ENCODE data around the gene AKT3. TPM values are rescaled to one million over a fixed set of nuclear protein-coding genes. Genes with fewer than 3 reads are reported as not detected.

Gene AKT3
- total RNA-seq, 3 donors from 2014 or later (not counting 1 experiment from before 2014, with no cell fraction given) = 135 to 157 (median 136) TPM

GRCh38 chr1:243890576-243890975 lies 40.5 kb upstream of the AKT3 start:
- Histone ChIP-seq H3K4me1 (ENCODE audit: control insufficient read depth, insufficient read depth, low read length) (no peaks in the 10 kb centered on the region), H3K36me3 (ENCODE audit: control insufficient read depth, insufficient read depth, low read length) (no peaks in the 10 kb centered on the region), H3K27me3 (ENCODE audit: control insufficient read depth, insufficient read depth, low read length) (no peaks in the 10 kb centered on the region), H3K9me3 (ENCODE audit: control insufficient read depth, insufficient read depth, low read length) (no peaks in the 10 kb centered on the region), H3K27ac (ENCODE audit: low read length) (no peak overlapping the region), H3K4me3 (ENCODE audit: low read length) (no peak overlapping the region)
- 80% methylated on average over 2 of the region's 2 CpGs for WGBS (ENCODE audit: insufficient coverage)
- no peak for ATAC-seq
- TF ChIP-seq CTCF (IDR thresholded peaks at IDR 0.05) = no peak
- Mint-ChIP-seq H3K36me3 (no peaks in the 10 kb centered on the region), H3K4me1 (peaks cover 0 to 4% of the 10 kb centered on the region in 2 donors), H3K9me3 (no peaks in the 10 kb centered on the region), H3K4me3 (no peak overlapping the region), H3K27me3 (ENCODE audit: low read depth in 2 of 2) (peaks cover 18 to 20% of the 10 kb centered on the region in 2 donors), H3K27ac (no peak overlapping the region)
- intact Hi-C loops (cut with micrococcal nuclease) = no loop called here
- DNase-seq = no peak

DNA sequence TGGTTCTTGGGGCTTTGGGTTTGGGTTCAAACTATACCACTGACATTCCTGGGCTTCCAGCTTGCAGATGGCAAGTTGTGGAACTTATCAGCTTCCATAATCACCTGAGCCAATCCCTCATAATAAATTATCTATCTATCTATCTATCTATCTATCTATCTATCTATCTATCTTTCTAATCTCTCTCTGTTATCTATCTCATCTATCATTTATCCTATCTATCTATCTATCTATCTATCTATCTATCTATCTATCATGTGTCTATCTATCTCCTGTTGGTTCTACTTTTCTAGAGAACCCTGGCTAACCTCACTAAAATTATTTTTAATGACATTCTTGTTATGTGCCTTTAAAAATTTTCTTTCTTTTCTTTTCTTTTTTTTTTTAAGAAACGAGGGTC lies 35.8 kb upstream of the AKT3 start:
- no peaks in the 10 kb centered on the region for H3K9me3 ChIP-seq (ENCODE audit: control insufficient read depth, insufficient read depth, low read length)
- Mint-ChIP-seq H3K9me3 (no peaks in the 10 kb centered on the region), H3K27me3 (ENCODE audit: low read depth in 2 of 2) (peaks cover 23 to 24% of the 10 kb centered on the region in 2 donors), H3K4me3 (no peak overlapping the region), H3K36me3 (no peaks in the 10 kb centered on the region), H3K27ac (no peak overlapping the region), H3K4me1 (peaks cover 0 to 4% of the 10 kb centered on the region in 2 donors)
- WGBS (ENCODE audit: insufficient coverage) = 37% methylated on average over 1 of the region's 1 CpG
- no peaks in the 10 kb centered on the region for H3K27me3 ChIP-seq (ENCODE audit: control insufficient read depth, insufficient read depth, low read length)
- no peak for TF ChIP-seq CTCF (IDR thresholded peaks at IDR 0.05)
- H3K4me3 ChIP-seq (ENCODE audit: low read length) = no peak overlapping the region
- ATAC-seq (no peak), DNase-seq (no peak)
- H3K27ac ChIP-seq (ENCODE audit: low read length) = no peak overlapping the region
- H3K36me3 ChIP-seq (ENCODE audit: control insufficient read depth, insufficient read depth, low read length) = no peaks in the 10 kb centered on the region
- H3K4me1 ChIP-seq (ENCODE audit: control insufficient read depth, insufficient read depth, low read length) = no peaks in the 10 kb centered on the region
- intact Hi-C loops (cut with micrococcal nuclease) = no loop called here

GRCh38 chr1:243884603-243885002 lies 34.6 kb upstream of the AKT3 start:
- no peaks in the 10 kb centered on the region for H3K4me1 ChIP-seq (ENCODE audit: control insufficient read depth, insufficient read depth, low read length)
- H3K27me3 ChIP-seq (ENCODE audit: control insufficient read depth, insufficient read depth, low read length) = no peaks in the 10 kb centered on the region
- no peaks in the 10 kb centered on the region for H3K36me3 ChIP-seq (ENCODE audit: control insufficient read depth, insufficient read depth, low read length)
- 78% methylated on average over 4 of the region's 5 CpGs for WGBS (ENCODE audit: insufficient coverage)
- H3K27me3 Mint-ChIP-seq (ENCODE audit: low read depth in 2 of 2) = peaks cover 17 to 18% of the 10 kb centered on the region in 2 donors
- H3K36me3 Mint-ChIP-seq = no peaks in the 10 kb centered on the region
- intact Hi-C loops (cut with micrococcal nuclease) = no loop called here
- no peak overlapping the region for H3K27ac ChIP-seq (ENCODE audit: low read length)
- H3K9me3 Mint-ChIP-seq = no peaks in the 10 kb centered on the region
- H3K4me3 ChIP-seq (ENCODE audit: low read length) = no peak overlapping the region
- H3K9me3 ChIP-seq (ENCODE audit: control insufficient read depth, insufficient read depth, low read length) = no peaks in the 10 kb centered on the region
- no peak overlapping the region for H3K4me3 Mint-ChIP-seq
- ATAC-seq (no peak), DNase-seq (no peak)
- no peak for TF ChIP-seq CTCF (IDR thresholded peaks at IDR 0.05)
- H3K4me1 Mint-ChIP-seq = peaks cover 0 to 4% of the 10 kb centered on the region in 2 donors
- H3K27ac Mint-ChIP-seq = no peak overlapping the region

DNA sequence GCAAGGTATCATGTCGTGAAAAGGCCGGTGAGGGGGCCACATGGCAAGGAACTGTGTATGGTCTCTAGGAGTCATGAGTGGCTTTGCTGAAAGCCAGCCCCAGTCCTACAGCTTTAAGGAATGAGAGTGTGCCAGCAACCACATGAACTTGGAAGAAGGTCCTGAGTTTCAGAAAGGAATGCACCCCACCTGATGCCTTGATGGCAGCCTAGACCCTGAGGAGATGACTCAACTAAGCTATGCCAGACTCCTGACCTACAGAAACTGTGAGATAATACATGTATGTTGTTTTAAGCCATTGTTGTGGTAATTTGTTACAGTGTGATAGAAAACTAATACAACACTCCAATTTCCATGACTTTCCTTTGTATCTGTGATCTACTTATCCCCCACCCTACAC lies 33.5 kb upstream of the AKT3 start:
- H3K36me3 Mint-ChIP-seq = no peaks in the 10 kb centered on the region
- Histone ChIP-seq H3K4me1 (ENCODE audit: control insufficient read depth, insufficient read depth, low read length) (no peaks in the 10 kb centered on the region), H3K4me3 (ENCODE audit: low read length) (no peak overlapping the region), H3K27ac (ENCODE audit: low read length) (no peak overlapping the region), H3K9me3 (ENCODE audit: control insufficient read depth, insufficient read depth, low read length) (no peaks in the 10 kb centered on the region), H3K36me3 (ENCODE audit: control insufficient read depth, insufficient read depth, low read length) (no peaks in the 10 kb centered on the region), H3K27me3 (ENCODE audit: control insufficient read depth, insufficient read depth, low read length) (no peaks in the 10 kb centered on the region)
- intact Hi-C loops (cut with micrococcal nuclease) = no loop called here
- H3K27ac Mint-ChIP-seq = no peak overlapping the region
- WGBS (ENCODE audit: insufficient coverage) = 88% methylated on average over 2 of the region's 2 CpGs
- ATAC-seq (no peak), DNase-seq (no peak)
- H3K4me1 Mint-ChIP-seq = peaks cover 0 to 4% of the 10 kb centered on the region in 2 donors
- peaks cover 21 to 22% of the 10 kb centered on the region in 2 donors for H3K27me3 Mint-ChIP-seq (ENCODE audit: low read depth in 2 of 2)
- H3K9me3 Mint-ChIP-seq = no peaks in the 10 kb centered on the region
- TF ChIP-seq CTCF (IDR thresholded peaks at IDR 0.05) = no peak
- H3K4me3 Mint-ChIP-seq = no peak overlapping the region
